HepG2 (cell line): Measurements from ENCODE around the gene PLEKHG4. TPM values are rescaled to one million over a fixed set of nuclear protein-coding genes. Genes with fewer than 3 reads are reported as not detected.

Experiments
- FOSL2 ChIP-seq: sonication (generic); formaldehyde crosslinking; IDR thresholded peaks from 2 replicates; pipeline ENCODE4 v1.4.0; 2020; ENCODE audit warnings: missing genetic modification reagents
- MTA1 ChIP-seq: sonication (generic); formaldehyde crosslinking; IDR thresholded peaks from 2 replicates; pipeline ENCODE4 v1.4.0; 2020; ENCODE audit warnings: missing genetic modification reagents, mild to moderate bottlenecking, borderline replicate concordance
- NFIB ChIP-seq: sonication (generic); formaldehyde crosslinking; IDR thresholded peaks from 2 replicates; pipeline ENCODE4 v1.9.0; 2021; ENCODE audit warnings: missing genetic modification reagents, mild to moderate bottlenecking, borderline replicate concordance
- PHB2 ChIP-seq: fragments of 450-650 bp; IDR thresholded peaks from 2 replicates; pipeline ENCODE4 v1.6.1; 2018; ENCODE audit not compliant: partially characterized antibody
- RXRB ChIP-seq: IDR thresholded peaks from 2 replicates; pipeline ENCODE4 v1.6.1; 2016; ENCODE audit warnings: borderline replicate concordance, missing genetic modification reagents, missing compliant biosample characterization
- SALL1 ChIP-seq: sonication (generic); formaldehyde crosslinking; IDR thresholded peaks from 2 replicates; pipeline ENCODE4 v1.8.0; 2022; ENCODE audit warnings: mild to moderate bottlenecking, missing genetic modification reagents
- SOX6 ChIP-seq, 2 experiments: fragments of 450-650 bp in 1 of 2; sonication (generic) in 1 of 2; formaldehyde crosslinking in 1 of 2; IDR thresholded peaks; 2 replicates each; pipeline versions ENCODE4 v1.4.0 to v1.6.1; 2017 to 2020; ENCODE audit warnings: antibody characterized with exemption in 1 of 2, mild to moderate bottlenecking in 1 of 2, missing genetic modification reagents in 1 of 2
- TAF15 ChIP-seq: fragments of 200-400 bp; formaldehyde crosslinking; IDR thresholded peaks from one replicate; pipeline ENCODE4 v1.6.1; 2018; ENCODE audit warnings: mild to moderate bottlenecking, low read depth, low read length; ENCODE audit not compliant: poor library complexity, severe bottlenecking
- XBP1 ChIP-seq: sonication (generic); formaldehyde crosslinking; IDR thresholded peaks from 2 replicates; pipeline ENCODE4 v1.5.0; 2020; ENCODE audit warnings: missing genetic modification reagents
- ZBTB42 ChIP-seq: sonication (generic); formaldehyde crosslinking; IDR thresholded peaks from 2 replicates; pipeline ENCODE4 v1.5.0; 2020; ENCODE audit warnings: mild to moderate bottlenecking, missing genetic modification reagents
- ZNF350 ChIP-seq: sonication (generic); formaldehyde crosslinking; IDR thresholded peaks from 2 replicates; pipeline ENCODE4 v1.4.0; 2020; ENCODE audit warnings: mild to moderate bottlenecking, low read depth, missing genetic modification reagents, borderline replicate concordance
- ZNF850 ChIP-seq: sonication (generic); formaldehyde crosslinking; conservative IDR thresholded peaks from 2 replicates; pipeline ENCODE4 v1.9.0; 2021; ENCODE audit warnings: mild to moderate bottlenecking, missing genetic modification reagents
- polyA plus RNA-seq, 8 experiments: library from polyadenylated mRNA; depleted of rRNA in 3 of 8; stranded (reverse) in 7 of 8; unstranded in 1 of 8; fragments of >200 nt; fragmentation: Illumina TruSeq in 4 of 8; extraction: Trizol in 4 of 8; gene quantifications; 2 replicates each; pipeline versions ENCODE4 v1.2.1 to v1.2.3, GENCODE V29; 2011 to 2016; ENCODE audit warnings: low read depth in 4 of 8, missing spikeins in 1 of 8, mixed read lengths in 1 of 8; ENCODE audit not compliant: insufficient read depth in 1 of 8
- total RNA-seq, 5 experiments: library from RNA; depleted of rRNA; stranded (reverse); fragments of >200 nt; fragmentation: Illumina TruSeq; extraction: Trizol; gene quantifications; 2 replicates each; pipeline ENCODE4 v1.2.3, GENCODE V29; 2016; ENCODE audit warnings: low read depth in 1 of 5
- TF ChIP-seq, protein P1 (sequence below): sonication (generic); formaldehyde crosslinking; IDR thresholded peaks from 2 replicates; pipeline ENCODE4 v1.8.1; 2023; ENCODE audit warnings: mild to moderate bottlenecking, inconsistent platforms, moderate library complexity, missing genetic modification reagents, borderline replicate concordance
- TF ChIP-seq, protein P2 (sequence below): IDR thresholded peaks from 2 replicates; pipeline ENCODE4 v1.6.1; 2016; ENCODE audit warnings: low read depth, control low read depth
- TF ChIP-seq, protein P3 (sequence below): IDR thresholded peaks from 2 replicates; pipeline ENCODE4 v1.6.1; 2016; ENCODE audit warnings: missing genetic modification reagents, missing compliant biosample characterization
- TF ChIP-seq, protein P4 (sequence below): sonication (generic); formaldehyde crosslinking; IDR thresholded peaks from 2 replicates; pipeline ENCODE4 v1.4.0; 2020; ENCODE audit warnings: missing genetic modification reagents
- TF ChIP-seq, protein P5 (sequence below): sonication (generic); formaldehyde crosslinking; IDR thresholded peaks from 2 replicates; pipeline ENCODE4 v1.4.0; 2020; ENCODE audit warnings: missing genetic modification reagents, borderline replicate concordance

The PLEKHG4 gene
- total and polyA plus RNA-seq, 2 of the 13 experiments (the other 11 are each of a cell fraction or from before 2014, with no cell fraction given) = 7.1 to 13.6 TPM

DNA sequence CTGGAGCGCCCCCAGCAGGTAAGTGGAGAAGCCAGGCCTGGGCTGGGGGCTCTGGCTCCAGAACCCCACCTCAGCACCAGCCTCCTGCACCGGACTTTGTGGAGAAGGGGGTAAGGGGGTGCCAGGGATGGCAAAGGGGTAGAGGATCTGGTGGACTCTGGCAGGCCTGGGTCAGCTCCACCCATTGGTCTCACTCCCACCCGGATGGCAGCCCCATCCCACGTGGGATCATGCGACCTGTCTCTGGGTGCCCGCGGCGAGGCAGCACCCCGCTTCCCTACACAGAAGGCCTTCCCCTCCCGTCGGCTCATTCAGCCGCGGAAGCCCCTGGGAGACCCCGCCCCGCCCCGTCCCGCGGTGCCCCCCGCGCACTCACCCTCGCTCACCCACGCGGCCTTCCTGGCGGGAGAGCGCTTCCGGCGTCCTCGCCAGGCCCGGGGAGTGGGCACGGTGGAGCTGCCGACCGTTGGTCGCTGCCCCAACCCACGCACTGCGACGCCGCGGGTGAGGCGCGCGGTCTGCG is 498 bp upstream of the PLEKHG4 start (continued):
- TF ChIP-seq FOSL2 (CRISPR knock-in tag) (no peak), NFIB (CRISPR knock-in tag) (no peak), SALL1 (CRISPR knock-in tag) (peak; percentile 40; the same call in 1 of the 2 replicates), XBP1 (peak; percentile 48; the same call in 1 of the 2 replicates), ZNF350 (CRISPR knock-in tag) (no peak), ZBTB42 (CRISPR knock-in tag) (peak; percentile 77; the same call in 1 of the 2 replicates), PHB2 (no peak), ZNF850 (CRISPR knock-in tag) (0 out of 2 replicates have a peak, but pooled peaks have one; percentile 60), TAF15 (no peak), RXRB (CRISPR knock-in tag) (no peak), MTA1 (CRISPR knock-in tag) (no peak; the same call in 1 of the 2 replicates), SOX6 (IDR thresholded peaks at IDR 0.05) (no peak), SOX6 (CRISPR knock-in tag; IDR thresholded peaks at IDR 0.05) (no peak)
- TF ChIP-seq, protein P1, sequence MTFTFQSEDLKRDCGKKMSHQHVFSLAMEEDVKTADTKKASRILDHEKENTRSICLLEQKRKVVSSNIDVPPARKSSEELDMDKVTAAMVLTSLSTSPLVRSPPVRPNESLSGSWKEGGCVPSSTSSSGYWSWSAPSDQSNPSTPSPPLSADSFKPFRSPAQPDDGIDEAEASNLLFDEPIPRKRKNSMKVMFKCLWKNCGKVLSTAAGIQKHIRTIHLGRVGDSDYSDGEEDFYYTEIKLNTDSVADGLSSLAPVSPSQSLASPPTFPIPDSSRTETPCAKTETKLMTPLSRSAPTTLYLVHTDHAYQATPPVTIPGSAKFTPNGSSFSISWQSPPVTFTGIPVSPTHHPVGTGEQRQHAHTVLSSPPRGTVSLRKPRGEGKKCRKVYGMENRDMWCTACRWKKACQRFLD (CRISPR knock-in tag) = no peak; the same call in 1 of the 2 replicates
- TF ChIP-seq, protein P2, sequence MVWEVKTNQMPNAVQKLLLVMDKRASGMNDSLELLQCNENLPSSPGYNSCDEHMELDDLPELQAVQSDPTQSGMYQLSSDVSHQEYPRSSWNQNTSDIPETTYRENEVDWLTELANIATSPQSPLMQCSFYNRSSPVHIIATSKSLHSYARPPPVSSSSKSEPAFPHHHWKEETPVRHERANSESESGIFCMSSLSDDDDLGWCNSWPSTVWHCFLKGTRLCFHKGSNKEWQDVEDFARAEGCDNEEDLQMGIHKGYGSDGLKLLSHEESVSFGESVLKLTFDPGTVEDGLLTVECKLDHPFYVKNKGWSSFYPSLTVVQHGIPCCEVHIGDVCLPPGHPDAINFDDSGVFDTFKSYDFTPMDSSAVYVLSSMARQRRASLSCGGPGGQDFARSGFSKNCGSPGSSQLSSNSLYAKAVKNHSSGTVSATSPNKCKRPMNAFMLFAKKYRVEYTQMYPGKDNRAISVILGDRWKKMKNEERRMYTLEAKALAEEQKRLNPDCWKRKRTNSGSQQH = no peak
- TF ChIP-seq, protein P3, sequence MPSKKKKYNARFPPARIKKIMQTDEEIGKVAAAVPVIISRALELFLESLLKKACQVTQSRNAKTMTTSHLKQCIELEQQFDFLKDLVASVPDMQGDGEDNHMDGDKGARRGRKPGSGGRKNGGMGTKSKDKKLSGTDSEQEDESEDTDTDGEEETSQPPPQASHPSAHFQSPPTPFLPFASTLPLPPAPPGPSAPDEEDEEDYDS = no peak
- TF ChIP-seq, protein P4, sequence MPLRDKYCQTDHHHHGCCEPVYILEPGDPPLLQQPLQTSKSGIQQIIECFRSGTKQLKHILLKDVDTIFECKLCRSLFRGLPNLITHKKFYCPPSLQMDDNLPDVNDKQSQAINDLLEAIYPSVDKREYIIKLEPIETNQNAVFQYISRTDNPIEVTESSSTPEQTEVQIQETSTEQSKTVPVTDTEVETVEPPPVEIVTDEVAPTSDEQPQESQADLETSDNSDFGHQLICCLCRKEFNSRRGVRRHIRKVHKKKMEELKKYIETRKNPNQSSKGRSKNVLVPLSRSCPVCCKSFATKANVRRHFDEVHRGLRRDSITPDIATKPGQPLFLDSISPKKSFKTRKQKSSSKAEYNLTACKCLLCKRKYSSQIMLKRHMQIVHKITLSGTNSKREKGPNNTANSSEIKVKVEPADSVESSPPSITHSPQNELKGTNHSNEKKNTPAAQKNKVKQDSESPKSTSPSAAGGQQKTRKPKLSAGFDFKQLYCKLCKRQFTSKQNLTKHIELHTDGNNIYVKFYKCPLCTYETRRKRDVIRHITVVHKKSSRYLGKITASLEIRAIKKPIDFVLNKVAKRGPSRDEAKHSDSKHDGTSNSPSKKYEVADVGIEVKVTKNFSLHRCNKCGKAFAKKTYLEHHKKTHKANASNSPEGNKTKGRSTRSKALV (CRISPR knock-in tag) = peak; percentile 61; the same call in 1 of the 2 replicates
- TF ChIP-seq, protein P5, sequence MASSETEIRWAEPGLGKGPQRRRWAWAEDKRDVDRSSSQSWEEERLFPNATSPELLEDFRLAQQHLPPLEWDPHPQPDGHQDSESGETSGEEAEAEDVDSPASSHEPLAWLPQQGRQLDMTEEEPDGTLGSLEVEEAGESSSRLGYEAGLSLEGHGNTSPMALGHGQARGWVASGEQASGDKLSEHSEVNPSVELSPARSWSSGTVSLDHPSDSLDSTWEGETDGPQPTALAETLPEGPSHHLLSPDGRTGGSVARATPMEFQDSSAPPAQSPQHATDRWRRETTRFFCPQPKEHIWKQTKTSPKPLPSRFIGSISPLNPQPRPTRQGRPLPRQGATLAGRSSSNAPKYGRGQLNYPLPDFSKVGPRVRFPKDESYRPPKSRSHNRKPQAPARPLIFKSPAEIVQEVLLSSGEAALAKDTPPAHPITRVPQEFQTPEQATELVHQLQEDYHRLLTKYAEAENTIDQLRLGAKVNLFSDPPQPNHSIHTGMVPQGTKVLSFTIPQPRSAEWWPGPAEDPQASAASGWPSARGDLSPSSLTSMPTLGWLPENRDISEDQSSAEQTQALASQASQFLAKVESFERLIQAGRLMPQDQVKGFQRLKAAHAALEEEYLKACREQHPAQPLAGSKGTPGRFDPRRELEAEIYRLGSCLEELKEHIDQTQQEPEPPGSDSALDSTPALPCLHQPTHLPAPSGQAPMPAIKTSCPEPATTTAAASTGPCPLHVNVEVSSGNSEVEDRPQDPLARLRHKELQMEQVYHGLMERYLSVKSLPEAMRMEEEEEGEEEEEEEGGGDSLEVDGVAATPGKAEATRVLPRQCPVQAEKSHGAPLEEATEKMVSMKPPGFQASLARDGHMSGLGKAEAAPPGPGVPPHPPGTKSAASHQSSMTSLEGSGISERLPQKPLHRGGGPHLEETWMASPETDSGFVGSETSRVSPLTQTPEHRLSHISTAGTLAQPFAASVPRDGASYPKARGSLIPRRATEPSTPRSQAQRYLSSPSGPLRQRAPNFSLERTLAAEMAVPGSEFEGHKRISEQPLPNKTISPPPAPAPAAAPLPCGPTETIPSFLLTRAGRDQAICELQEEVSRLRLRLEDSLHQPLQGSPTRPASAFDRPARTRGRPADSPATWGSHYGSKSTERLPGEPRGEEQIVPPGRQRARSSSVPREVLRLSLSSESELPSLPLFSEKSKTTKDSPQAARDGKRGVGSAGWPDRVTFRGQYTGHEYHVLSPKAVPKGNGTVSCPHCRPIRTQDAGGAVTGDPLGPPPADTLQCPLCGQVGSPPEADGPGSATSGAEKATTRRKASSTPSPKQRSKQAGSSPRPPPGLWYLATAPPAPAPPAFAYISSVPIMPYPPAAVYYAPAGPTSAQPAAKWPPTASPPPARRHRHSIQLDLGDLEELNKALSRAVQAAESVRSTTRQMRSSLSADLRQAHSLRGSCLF (CRISPR knock-in tag) = 0 out of 2 replicates have a peak, but pooled peaks have one; percentile 56
